Activated naive CD4-positive, alpha-beta T cell (primary cell): ENCODE measurements around the gene AP2A2.

Experiments used
- DNase-seq, 4 experiments: peaks; one replicate each; lab custom pipeline; 2025; lab: John Stamatoyannopoulos, UW

AP2A2 gene

DNA sequence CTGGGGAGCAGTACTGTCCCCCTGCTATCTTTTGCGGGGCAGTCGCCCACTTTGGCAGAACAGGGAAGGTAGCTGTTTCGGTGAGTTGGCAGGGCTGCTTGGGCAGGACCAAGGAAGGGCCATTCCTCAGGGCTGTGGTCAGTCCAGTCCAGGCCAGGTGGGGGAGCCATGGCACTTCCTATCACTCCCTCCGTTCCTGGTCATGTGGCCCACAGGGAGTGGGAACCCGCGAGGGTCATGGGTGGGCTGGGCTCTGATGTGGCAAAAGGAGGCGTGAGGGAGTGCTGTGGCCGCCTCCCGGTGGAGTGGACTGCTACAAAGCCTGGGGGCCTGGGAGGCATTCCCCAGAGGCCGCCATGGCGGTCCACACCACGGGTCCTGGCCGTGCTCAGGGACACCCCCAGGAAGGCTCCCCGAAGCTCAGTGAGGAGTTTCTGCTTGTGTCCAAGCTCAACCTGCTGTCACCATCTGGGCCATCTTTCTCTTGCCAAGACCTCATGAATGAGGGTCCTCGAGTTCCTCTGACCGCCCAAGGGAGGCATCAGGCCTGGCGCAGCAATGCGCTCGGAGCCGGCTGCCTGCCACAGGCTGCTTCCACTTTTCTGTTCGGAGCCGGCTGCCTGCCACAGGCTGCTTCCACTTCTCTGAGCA lies 27.0 kb upstream of the AP2A2 start:
- no peak for DNase-seq

DNA sequence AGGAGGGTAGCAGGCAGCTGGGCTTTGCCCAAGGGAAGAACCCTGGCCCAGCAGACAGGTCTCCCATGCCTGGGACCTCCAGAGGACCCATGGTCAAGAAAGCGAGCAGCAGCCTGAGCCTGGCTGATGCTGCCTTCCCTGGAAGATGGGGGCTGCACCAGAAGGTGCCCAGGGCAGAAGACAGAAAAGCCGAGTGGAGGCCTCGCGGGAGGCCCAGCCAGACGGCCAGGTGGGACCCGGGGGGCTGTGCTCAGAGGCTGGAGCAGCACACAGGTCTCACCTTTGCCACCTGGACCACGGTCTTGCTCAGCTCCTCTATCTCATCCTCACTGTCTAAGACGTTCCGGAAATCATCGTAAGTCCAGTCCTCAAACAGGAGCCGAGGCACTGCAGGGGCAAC lies 25.9 kb upstream of the AP2A2 start:
- no peak for DNase-seq

DNA sequence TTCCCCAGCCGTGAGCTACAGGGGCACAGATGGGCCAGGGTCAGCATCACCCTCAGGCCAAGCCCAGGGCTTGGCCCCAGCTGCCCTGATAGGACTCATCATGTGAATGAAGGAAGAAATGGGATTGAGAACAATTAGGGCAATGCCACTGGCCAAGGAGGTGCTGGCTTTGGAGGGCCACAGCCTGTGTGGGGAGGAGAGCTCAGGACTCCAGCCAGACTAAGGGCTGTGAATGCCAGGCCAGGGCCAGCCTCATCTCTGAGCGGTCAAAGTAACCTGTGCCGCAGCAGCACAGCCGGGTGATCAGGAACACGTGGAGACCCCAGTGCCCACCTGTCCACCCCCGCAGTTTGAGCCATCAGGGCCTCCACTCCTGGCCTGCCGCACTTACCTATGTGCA lies 25.1 kb upstream of the AP2A2 start:
- DNase-seq = no peak

DNA sequence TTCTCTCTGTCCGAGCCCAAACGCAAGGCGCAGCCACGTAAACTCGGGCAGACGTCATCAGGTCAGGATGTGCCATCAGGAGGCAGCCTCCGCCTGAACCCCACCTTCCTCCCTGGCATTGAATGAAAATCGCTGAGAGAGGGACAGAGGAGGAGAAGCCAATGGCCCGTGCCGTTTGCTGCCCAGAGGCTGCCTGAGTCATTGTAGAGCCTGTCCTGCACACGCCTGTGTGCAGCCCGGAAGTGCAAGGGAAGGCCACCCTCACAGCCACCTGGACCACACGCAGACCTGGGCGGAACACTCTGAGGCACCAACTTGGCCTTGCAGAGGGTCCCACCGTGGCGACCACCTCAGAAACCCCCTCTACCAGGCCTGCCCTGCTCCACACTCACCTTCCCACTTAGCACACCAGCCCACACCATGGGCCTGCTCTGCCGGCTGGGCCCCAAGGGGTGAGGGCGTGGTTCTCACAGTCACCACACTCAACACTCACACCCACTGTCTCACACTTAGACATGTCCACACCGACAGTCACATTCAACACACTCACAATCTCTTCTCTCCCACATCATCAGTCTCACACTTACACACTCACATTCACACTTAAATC lies 24.1 kb upstream of the AP2A2 start:
- DNase-seq = no peak

DNA sequence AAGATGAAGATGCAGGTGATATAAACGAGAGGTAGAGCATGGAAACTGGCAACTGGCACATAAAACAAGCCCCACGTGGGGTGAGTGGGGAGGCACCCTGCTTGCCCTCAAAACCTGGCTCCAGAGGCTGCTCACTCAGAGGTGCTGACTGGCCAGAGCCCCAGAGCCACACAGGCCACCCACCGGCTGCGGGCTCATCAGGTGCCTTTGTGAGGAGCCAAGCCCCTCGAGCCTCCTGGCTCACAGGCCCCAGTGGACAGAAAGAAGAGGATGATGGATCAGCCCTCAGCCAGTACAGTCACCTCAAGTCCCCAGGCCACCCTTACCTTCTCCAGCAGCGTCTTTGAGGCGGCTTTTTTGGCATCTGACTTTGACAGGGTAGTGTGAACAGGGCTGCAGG lies 21.3 kb upstream of the AP2A2 start:
- DNase-seq = no peak

DNA sequence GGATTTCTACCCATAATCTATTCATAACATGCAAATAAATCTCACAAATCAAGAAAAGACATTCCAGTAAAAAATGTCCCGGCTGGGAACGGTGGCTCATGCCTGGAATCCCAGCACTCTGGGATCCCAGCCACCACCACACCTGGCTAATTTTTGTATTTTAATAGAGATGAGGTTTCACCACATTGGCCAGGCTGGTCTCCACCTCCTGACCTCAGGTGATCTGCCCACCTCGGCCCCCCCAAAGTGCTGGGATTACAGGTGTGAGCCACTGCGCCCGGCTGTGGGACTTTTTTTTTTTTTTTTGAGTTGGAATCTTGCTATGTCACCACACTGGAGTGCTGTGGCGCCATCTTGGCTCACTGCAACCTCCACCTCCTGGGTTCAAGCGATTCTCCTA lies 19.7 kb upstream of the AP2A2 start:
- no peak for DNase-seq

DNA sequence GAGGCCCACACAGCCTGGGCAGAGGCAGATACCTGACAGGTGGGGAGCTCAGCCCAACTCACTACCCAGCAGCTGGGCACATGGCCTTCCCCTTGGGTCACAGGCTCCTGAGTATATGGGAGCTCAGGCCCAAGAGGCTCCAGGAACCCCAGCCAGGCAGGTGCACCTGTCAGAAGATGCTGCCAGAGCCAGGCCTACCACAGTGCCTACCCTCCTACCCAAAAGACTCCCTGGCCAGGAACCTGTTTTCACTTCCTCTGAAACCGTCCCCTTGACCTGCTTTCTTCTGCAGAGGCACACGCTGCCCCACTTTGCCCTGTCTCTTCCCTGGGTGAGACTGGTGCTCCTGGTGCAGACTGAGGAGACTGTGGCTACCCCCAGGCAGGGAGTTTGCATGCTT lies 18.0 kb upstream of the AP2A2 start:
- no peak for DNase-seq

DNA sequence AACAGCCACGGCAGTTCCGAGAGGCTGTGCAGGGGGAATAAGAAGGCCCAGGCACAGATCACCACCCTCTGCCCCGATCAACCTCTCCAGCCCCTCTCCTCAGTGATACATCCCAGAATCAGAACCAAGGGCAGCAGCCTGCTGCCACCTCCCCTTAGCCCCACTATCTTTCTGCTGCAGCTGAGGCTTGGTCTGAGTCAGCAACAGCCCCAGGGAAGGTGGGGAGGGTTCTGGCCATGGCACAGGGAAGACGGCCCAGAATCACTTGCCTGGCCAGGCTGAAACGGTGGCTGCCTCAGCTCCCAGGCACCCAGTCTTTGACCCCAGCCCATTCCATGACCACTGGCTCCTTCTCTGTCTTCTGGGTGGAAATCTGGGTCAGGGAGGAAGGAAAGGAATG lies 17.4 kb upstream of the AP2A2 start:
- DNase-seq = no peak

DNA sequence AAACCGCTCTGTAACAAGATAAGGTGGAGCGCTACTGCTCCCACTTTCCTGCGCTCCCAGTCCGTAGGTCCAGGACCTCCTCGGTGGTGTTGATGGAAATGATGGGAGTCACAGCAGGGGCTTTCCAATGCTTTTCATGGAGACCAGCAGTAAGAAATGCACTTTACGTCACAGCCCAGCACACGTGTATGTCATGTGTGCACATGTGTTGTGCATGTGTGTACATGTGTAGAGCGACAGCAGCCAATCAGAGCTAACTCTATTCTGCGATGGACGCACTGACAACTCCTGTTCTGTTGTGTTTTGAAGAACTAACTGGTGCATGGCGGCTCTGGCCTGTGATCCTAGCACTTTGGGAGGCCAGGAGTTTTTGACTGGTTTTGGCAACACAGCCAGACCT lies 16.3 kb upstream of the AP2A2 start:
- no peak for DNase-seq

DNA sequence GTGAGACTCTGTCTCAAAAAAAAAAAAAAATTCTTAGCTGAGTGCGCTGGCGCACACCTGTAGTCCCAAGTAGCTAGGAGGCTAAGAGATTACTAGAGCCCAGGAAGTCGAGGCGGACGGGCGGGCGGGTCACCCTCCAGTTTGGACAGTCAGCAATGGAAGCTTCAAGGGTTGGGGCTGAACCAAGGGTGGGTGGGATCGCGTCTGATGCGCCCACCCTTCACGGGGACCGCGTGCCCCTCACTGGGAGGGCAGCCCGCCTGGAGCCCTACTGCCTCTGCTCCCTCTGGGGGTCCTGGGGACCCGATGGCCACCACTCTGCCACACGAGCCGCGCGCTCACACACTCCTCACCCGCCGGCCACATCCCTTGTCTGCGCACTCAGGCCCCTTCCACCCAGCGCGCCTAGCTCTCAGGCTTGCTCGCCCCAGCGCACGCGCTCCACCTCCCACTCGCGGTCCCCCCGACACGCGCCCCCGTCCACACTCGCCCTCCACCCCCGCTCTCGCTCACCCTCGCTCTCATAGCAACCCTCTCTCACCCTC lies 15.6 kb upstream of the AP2A2 start:
- DNase-seq = peak in 1 of 4 experiments; percentile 30

DNA sequence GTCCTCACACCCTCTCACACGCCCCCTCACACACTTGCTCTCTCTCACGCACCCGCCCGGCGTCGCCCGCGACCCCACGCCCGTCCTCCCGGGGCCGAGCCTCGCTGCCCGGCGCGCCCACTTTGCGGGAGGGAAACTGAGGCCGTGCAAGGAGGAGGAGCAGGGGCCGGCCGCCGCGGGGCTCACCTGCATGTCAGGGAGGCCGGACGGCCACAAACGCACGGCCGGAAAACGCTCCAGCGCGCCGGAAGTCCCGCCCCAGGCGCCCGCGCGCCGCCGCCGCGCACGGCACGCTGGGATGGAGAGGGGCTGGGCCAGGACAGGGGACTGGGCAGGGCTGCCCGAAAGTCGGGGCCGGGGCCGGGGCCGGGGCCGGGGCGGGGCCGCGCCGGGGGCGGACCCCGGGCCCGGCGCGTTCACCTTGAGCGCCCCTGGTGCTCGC lies 15.1 kb upstream of the AP2A2 start, which contains the start of gene CHID1:
Gene CHID1 (minus strand): TSS at position 222 of the 442 bp plus-strand sequence. CDS start 5,994 bp downstream, outside the sequence.
- peak; percentile 55 to 75 (median 61) for DNase-seq

DNA sequence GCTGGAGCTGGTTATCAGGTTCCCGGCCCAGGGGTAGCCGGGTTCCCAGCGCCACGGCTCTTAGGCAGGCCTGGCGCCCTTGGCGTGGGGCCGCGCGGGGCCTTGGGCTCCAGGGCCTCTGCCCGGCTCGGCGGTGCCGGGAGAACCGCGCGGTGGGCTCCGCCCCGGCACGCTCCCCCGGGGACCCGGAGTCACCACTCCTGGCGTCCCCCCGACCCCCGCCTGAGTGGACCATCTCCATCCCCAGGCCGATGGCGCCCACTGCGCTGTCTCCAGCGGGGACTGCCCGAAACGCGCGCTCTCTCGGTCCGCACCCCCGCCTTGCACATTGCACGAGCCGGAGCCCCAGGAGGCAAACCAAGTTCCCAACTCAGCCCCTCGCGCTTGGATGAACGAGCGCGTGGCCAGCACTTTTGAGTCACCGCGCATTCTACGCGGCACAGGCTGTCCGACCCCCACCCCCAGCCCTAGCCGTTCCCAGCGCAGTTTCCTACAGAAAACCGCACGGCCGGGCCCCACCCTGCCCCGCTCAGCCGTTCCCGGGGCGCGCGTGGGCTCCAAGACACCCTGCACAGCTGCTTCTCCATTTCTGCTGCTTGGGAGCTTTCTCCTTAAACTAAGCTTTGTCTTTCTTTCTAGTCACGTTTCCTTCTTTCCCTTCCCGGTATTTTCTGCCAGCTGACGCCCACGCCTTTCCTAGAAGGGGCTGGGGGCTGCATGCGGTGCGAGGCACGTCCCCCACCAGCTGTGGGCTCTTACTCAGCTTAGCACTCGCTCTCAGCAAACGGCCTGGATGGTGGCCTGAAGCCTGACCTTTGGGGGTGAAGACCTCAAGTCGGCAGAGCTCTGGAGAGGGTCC lies 14.4 kb upstream of the AP2A2 start:
- DNase-seq = peak in 3 of 4 experiments; percentile 13 to 44 (median 17)

DNA sequence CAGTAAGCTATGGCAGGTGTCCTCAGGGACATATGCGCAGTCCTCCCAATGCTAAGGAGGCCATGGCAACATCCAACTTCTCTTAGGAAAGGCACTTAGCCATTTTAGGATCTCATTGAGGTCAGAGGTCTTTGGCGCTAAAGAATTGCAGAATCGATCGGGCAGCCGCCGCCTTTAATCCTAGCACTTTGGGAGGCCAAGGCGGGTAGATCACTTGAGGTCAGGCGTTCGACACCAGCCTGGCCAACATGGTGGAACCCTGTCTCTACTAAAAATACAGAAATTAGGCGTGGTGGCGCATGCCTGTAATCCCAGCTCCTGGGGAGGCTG lies 13.8 kb upstream of the AP2A2 start:
- DNase-seq = no peak

DNA sequence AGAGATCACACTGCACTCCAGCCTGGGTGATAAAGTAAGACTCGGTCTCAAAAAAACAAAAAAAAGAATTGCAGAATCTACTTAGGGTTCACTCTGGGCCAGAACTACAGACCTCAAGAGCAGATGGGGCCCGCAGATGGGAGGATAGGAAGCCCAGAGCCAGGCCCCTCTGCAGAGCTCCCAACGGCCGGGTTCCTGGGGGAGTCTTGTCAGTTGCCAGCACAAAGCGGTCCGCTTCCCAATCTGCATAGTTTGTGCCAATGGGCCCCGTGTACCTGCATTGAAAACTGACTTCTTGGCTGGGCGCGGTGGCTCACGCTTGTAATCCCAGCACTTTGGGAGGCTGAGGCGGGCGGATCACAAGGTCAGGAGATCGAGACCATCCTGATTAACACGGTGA lies 13.4 kb upstream of the AP2A2 start:
- DNase-seq = no peak

DNA sequence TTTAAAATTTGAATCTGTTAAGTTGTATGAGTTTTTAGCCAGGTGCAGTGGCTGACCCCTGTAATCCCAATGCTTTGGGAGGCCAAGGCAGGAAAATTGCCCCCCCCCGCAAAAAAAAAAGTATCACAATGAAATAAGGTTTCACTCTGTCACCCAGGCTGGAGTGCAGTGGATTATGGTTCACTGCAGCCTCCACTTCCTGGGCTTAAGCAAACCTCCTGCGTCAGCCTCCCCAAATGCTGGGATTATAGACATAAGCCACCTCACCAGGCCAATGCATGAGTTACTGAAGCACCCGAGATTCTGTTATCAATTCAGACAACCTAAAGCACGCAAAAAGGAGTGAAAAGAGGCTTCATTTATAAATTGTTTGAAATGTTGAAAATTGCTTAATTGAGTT lies 12.6 kb upstream of the AP2A2 start:
- DNase-seq = no peak

DNA sequence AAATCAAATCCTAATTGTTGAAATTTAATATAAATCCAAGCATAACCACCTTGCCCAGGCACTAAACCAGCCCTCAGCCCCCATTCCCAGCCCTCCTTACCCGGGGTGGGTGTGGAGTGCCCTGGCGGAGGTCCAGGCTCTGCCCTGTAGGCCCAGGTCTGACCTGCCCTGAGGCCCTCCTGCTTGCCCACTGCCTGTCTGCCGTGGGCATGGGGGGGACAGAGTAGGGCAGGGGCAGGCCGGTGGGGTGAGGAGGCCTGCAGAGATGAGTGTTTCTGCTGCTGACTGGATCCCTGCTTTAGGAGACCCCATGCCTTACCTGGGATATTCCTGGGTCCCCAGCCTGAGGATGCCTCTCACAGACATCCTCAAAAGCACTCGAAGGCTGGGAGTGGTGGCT lies 11.5 kb upstream of the AP2A2 start:
- DNase-seq = no peak

DNA sequence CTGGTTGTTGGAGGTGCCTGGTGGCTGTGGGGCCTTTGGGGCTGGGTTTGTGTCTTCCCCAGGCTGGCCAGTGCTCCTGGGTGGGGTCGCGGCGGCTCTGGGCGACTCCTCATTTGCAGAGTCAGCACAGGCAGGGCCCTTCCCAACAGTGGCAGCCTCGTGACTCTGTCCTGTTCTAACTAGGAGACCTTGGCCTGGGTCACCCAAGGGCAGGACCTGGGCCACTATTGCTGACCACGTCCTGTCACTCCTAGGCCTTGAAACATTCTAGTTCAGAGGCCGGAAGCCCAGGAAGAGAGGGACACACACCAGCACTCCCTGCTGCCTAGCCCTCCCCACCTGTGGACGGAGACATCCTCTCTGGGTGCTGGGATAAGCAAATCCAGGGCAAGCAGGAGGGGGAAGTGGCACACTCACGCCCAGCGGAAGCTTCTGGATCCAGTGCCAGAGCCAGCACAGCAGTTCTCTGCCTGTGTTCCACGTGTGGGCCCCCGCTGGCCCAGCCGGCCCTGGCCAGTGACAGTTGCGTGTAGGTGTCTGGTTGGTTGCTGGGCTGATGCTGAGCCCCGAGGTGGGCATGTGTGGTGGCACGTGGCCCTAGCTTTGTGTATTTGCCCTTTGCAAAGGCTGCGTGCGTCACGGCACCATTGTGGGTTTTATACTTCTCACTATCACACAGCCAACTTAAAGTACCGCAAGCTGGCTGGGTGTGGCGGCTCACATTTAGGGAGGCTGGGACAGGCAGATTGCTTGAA lies 10.7 kb upstream of the AP2A2 start:
- no peak for DNase-seq

DNA sequence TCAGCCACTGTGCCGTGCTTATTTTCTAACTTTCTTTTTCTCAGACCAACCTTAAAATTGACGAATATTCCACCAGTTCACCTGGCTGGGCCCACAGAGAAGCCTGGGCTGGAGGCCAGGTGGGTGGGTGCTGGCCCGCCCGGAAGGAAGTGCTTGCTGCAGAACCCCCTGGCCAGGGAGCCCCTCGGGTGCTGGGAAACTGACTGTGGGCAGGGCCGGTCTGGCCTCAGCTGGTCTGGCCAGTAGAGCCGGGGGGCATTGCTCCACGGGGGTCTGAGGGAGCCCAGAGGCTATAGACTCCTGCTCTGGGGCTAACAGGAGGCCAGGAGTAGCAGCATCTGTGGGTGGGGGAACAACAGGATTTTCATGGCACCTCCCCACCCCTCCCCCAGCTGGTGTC lies 8.2 kb upstream of the AP2A2 start:
- DNase-seq = no peak

DNA sequence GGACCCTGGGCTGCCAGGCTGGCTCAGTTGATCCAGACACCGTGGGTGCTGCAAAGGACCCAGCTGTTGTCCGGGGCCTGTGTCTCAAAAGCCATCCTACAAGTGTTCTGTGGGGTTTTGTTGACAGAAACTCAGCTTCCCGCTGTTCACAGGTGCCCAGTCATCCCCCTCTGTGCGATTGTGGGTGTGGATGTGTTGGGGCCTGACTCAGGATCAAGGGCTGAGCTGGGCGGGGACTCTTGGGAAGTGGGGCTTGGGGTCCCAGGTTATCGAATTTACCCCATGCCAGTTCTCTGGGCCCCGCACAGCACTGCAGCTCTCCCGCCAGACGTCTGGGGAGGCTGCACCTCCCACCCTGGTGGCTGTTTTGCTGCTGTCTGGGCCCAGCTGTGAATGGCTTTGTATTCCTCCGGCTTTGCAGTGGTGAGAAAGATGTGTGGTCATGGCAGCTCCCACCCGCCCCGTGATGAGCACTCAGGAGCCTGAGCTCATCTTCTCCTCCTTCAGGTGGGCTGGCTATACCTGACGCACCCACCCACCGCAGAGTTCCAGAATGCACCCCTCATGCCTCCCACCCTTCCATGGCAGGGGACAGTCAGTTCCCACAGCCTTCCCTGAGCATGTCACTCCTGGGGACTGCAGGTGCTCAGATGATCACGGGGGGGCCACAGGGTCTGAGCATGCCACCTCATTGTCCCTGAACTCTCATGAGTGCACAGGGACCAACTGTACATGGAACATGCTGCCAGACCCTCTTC lies 3.6 kb upstream of the AP2A2 start:
- no peak for DNase-seq

DNA sequence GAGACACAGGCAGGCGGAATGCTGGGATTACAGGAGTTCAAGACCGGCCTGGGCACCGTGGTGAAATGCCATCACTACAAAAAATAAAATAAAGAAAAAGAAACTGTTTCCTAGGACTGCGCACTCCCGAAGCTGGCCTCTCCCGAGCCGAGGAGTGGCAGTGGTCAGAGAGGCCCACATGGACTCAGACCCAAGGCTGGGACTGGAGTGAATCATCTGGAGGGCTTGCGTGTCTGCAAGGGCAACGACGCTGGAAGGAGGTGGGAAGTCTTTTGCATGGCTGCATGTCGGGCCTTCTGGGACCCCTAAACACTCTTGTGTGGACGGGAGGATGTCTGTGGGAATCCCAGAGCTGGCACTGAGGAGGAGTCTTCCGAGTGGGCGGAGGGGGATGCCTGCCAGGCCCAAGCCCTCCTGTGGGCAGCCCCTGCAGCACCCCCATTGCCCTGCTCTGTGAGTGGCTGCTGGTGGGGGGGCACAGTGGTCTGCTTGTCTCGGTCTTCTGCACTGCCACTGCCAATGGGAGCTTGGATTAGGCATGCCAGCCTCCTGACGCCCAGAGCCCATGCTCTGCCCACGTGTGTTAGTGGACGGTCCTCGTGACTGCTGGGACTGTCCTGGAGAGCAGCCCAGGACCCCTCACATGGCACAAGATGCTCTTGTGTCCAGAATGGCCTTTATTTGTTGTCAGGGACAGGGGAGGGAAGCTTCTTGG lies 1.8 kb upstream of the AP2A2 start:
- no peak for DNase-seq
